Neural cell (in vitro differentiated cells): Measurements from ENCODE around the gene RIMKLA. TPM values are rescaled to one million over a fixed set of nuclear protein-coding genes. Genes with fewer than 3 reads are reported as not detected.

Experiments used
- H2AFZ ChIP-seq: fragments of 200-600, 300-800 bp; sonication (generic), shearing (Covaris generic); 2 replicates; pipeline ENCODE4 v1.6.0; 2014; ENCODE audit warnings: low read depth, mild to moderate bottlenecking, antibody characterized with exemption, low read length, moderate library complexity
- H3F3A ChIP-seq: fragments of 200-600 bp; shearing (Covaris generic); 2 replicates; pipeline ENCODE4 v1.6.1; 2016; ENCODE audit warnings: mild to moderate bottlenecking, moderate library complexity, mixed read lengths, antibody characterized with exemption, low read length; ENCODE audit not compliant: insufficient read depth, poor library complexity, severe bottlenecking
- H3K27ac ChIP-seq: fragments of 200-600, 300-800 bp; sonication (generic), shearing (Covaris generic); 2 replicates; pipeline ENCODE4 v1.5.1; 2014; ENCODE audit warnings: mild to moderate bottlenecking, low read length, moderate library complexity
- H3K27me3 ChIP-seq: fragments of 300-800, 200-600 bp; sonication (generic), shearing (Covaris generic); 2 replicates; pipeline ENCODE4 v1.6.0; 2014; ENCODE audit warnings: mild to moderate bottlenecking, low read depth, low read length, moderate library complexity; ENCODE audit not compliant: insufficient read depth
- H3K36me3 ChIP-seq: fragments of 300-800, 200-600 bp; sonication (generic), shearing (Covaris generic); 2 replicates; pipeline ENCODE4 v1.5.1; 2014; ENCODE audit warnings: mild to moderate bottlenecking, antibody characterized with exemption, low read length, moderate library complexity; ENCODE audit not compliant: insufficient read depth
- H3K4me2 ChIP-seq: fragments of 300-800, 200-600 bp; sonication (generic), shearing (Covaris generic); 2 replicates; pipeline ENCODE4 v1.6.0; 2014; ENCODE audit warnings: mild to moderate bottlenecking, low read length
- H3K4me3 ChIP-seq: fragments of 300-800, 200-600 bp; sonication (generic), shearing (Covaris generic); 2 replicates; pipeline ENCODE4 v1.5.1; 2014; ENCODE audit warnings: mild to moderate bottlenecking, low read length, moderate library complexity
- H3K79me2 ChIP-seq: fragments of 200-600 bp; shearing (Covaris generic); replicated peaks from 2 replicates; pipeline ENCODE4 v1.6.0; 2014; ENCODE audit warnings: mild to moderate bottlenecking, low read length, moderate library complexity; ENCODE audit not compliant: insufficient read depth
- H3K9ac ChIP-seq: fragments of 300-800, 200-600 bp; sonication (generic), shearing (Covaris generic); 2 replicates; pipeline ENCODE4 v1.6.1; 2016; ENCODE audit warnings: mild to moderate bottlenecking, low read length, mixed read lengths
- H3K9me2 ChIP-seq: fragments of 200-600 bp; shearing (Covaris generic); 2 replicates; pipeline ENCODE4 v1.6.1; 2016; ENCODE audit warnings: mild to moderate bottlenecking, low read length, mixed read lengths; ENCODE audit not compliant: insufficient read depth
- H3K9me3 ChIP-seq: fragments of 200-600, 300-800 bp; sonication (generic), shearing (Covaris generic); 2 replicates; pipeline ENCODE4 v1.6.1; 2016; ENCODE audit warnings: mild to moderate bottlenecking, mixed run types, low read length, moderate library complexity, mixed read lengths
- H4K20me1 ChIP-seq: fragments of 200-600 bp; shearing (Covaris generic); 2 replicates; pipeline ENCODE4 v1.6.1; 2016; ENCODE audit warnings: mild to moderate bottlenecking, mixed run types; ENCODE audit not compliant: insufficient read depth
- CTCF ChIP-seq: fragments of 450-650 bp; IDR thresholded peaks from 2 replicates; pipeline ENCODE4 v1.5.1; 2014; ENCODE audit warnings: antibody characterized with exemption, mild to moderate bottlenecking, moderate library complexity; ENCODE audit not compliant: poor library complexity, severe bottlenecking
- EP300 ChIP-seq: fragments of 450-650 bp; conservative IDR thresholded peaks from 2 replicates; pipeline ENCODE4 v1.6.1; 2014; ENCODE audit warnings: antibody characterized with exemption, mild to moderate bottlenecking, moderate library complexity; ENCODE audit not compliant: poor library complexity, severe bottlenecking
- EZH2 ChIP-seq: fragments of 200-600, 300-800 bp; shearing (Covaris generic), sonication (generic); IDR thresholded peaks from 2 replicates; pipeline ENCODE4 v1.6.1; 2014; ENCODE audit warnings: antibody characterized with exemption, low read length, borderline replicate concordance, mild to moderate bottlenecking; ENCODE audit not compliant: insufficient read depth, poor library complexity, severe bottlenecking
- MXI1 ChIP-seq: fragments of 450-650 bp; conservative IDR thresholded peaks from 2 replicates; pipeline ENCODE4 v1.6.1; 2014; ENCODE audit warnings: antibody characterized with exemption, mild to moderate bottlenecking; ENCODE audit not compliant: poor library complexity, severe bottlenecking
- POLR2AphosphoS5 ChIP-seq: IDR thresholded peaks from 2 replicates; pipeline ENCODE4 v1.6.1; 2012
- RAD21 ChIP-seq: fragments of 450-650 bp; conservative IDR thresholded peaks from 2 replicates; pipeline ENCODE4 v1.6.1; 2014; ENCODE audit warnings: antibody characterized with exemption, mild to moderate bottlenecking, moderate library complexity
- REST ChIP-seq: IDR thresholded peaks from 2 replicates; pipeline ENCODE4 v1.6.1; 2012; ENCODE audit warnings: borderline replicate concordance
- SMC3 ChIP-seq: fragments of 450-650 bp; conservative IDR thresholded peaks from 2 replicates; pipeline ENCODE4 v1.6.1; 2014; ENCODE audit warnings: antibody characterized with exemption, mild to moderate bottlenecking, moderate library complexity; ENCODE audit not compliant: poor library complexity
- TAF1 ChIP-seq: IDR thresholded peaks from 2 replicates; pipeline ENCODE4 v1.6.1; 2012; ENCODE audit warnings: low read depth
- polyA plus RNA-seq: library from polyadenylated mRNA; depleted of rRNA; stranded (reverse); fragments of >200 nt; gene quantifications from 2 replicates; pipeline ENCODE4 v1.2.3, GENCODE V29; 2014

Gene RIMKLA
- polyA plus RNA-seq, 1 donor from 2014 or later, result 35.4 TPM

GRCh38 chr1:42370876-42371549 is 9.6 kb upstream of the RIMKLA start:
- no peaks in the 10 kb centered on the region for H3F3A ChIP-seq
- no peaks in the 10 kb centered on the region for H3K27me3 ChIP-seq
- H3K9me2 ChIP-seq, result no peaks in the 10 kb centered on the region
- H3K4me3 ChIP-seq, result no peak overlapping the region
- TF ChIP-seq RAD21, result no peak
- no peak for TF ChIP-seq TAF1
- TF ChIP-seq EP300, result no peak
- TF ChIP-seq SMC3, result no peak
- TF ChIP-seq REST, result no peak
- TF ChIP-seq EZH2, result no peak
- TF ChIP-seq MXI1, result no peak
- TF ChIP-seq CTCF, result no peak
- TF ChIP-seq POLR2AphosphoS5, result no peak
- no peak overlapping the region for H2AFZ ChIP-seq
- no peaks in the 10 kb centered on the region for H3K36me3 ChIP-seq
- no peak overlapping the region for H3K27ac ChIP-seq
- H3K9me3 ChIP-seq, result no peaks in the 10 kb centered on the region
- H3K4me2 ChIP-seq, result no peak overlapping the region
- no peaks in the 10 kb centered on the region for H4K20me1 ChIP-seq
- no peaks in the 10 kb centered on the region for H3K79me2 ChIP-seq
- no peak overlapping the region for H3K9ac ChIP-seq

- H2AFZ ChIP-seq, result no peak overlapping the region
- no peaks in the 10 kb centered on the region for H4K20me1 ChIP-seq
- no peaks in the 10 kb centered on the region for H3K36me3 ChIP-seq
- H3K27me3 ChIP-seq, result no peaks in the 10 kb centered on the region
- no peaks in the 10 kb centered on the region for H3F3A ChIP-seq
- H3K4me3 ChIP-seq, result no peak overlapping the region
- no peaks in the 10 kb centered on the region for H3K79me2 ChIP-seq
- H3K4me2 ChIP-seq, result no peak overlapping the region
- no peak for TF ChIP-seq REST
- TF ChIP-seq SMC3, result no peak
- no peak for TF ChIP-seq CTCF
- no peak for TF ChIP-seq MXI1
- no peak overlapping the region for H3K27ac ChIP-seq
- no peak overlapping the region for H3K9ac ChIP-seq
- H3K9me3 ChIP-seq, result no peaks in the 10 kb centered on the region
- no peaks in the 10 kb centered on the region for H3K9me2 ChIP-seq
These were observed 7.8 kb upstream of the RIMKLA start for GRCh38 chr1:42372796-42373195.
